Fibroblast of villous mesenchyme (primary cell): ENCODE measurements around the gene CLNK. TPM values are rescaled to one million over a fixed set of nuclear protein-coding genes. Genes with fewer than 3 reads are reported as not detected.

Source experiments
- DNase-seq: peaks from one replicate; pipeline ENCODE4 v3.0.0-alpha.2; 2010; ENCODE audit warnings: low read depth
- H3K4me3 ChIP-seq: 2 replicates; pipeline ENCODE4 v1.5.1; 2011; ENCODE audit warnings: low read depth, mild to moderate bottlenecking, low read length
- total RNA-seq: library from RNA; depleted of rRNA; stranded (reverse); fragments of >200 nt; gene quantifications from 2 replicates; pipeline ENCODE4 v1.2.3, GENCODE V29; 2012
- TF ChIP-seq, protein P1 (sequence below): IDR thresholded peaks from 2 replicates; pipeline ENCODE4 v1.5.1; 2012; ENCODE audit warnings: low read depth, mild to moderate bottlenecking, low read length; ENCODE audit not compliant: insufficient read depth

The CLNK gene
- total RNA-seq, 1 donor = not detected

DNA sequence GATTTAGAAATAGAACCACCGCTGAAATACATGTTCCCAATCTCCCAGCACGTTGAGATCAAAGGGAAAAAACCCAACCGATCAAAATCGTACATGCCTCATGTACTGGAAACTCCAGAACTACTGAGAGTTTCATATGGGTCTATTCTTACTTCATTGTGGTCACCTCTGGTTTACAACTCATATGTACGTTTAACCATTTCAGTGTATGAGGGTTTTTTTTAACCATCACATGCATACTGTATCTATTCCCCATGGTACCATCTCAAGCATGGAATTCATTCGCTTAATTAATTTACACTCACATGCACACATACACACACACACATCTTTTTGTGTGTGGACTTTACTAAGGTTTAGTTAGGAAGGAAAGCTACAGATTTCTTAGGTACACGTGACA lies 46.0 kb upstream of the CLNK start:
- DNase-seq = no peak
- H3K4me3 ChIP-seq = no peak overlapping the region
- TF ChIP-seq, protein P1, sequence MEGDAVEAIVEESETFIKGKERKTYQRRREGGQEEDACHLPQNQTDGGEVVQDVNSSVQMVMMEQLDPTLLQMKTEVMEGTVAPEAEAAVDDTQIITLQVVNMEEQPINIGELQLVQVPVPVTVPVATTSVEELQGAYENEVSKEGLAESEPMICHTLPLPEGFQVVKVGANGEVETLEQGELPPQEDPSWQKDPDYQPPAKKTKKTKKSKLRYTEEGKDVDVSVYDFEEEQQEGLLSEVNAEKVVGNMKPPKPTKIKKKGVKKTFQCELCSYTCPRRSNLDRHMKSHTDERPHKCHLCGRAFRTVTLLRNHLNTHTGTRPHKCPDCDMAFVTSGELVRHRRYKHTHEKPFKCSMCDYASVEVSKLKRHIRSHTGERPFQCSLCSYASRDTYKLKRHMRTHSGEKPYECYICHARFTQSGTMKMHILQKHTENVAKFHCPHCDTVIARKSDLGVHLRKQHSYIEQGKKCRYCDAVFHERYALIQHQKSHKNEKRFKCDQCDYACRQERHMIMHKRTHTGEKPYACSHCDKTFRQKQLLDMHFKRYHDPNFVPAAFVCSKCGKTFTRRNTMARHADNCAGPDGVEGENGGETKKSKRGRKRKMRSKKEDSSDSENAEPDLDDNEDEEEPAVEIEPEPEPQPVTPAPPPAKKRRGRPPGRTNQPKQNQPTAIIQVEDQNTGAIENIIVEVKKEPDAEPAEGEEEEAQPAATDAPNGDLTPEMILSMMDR = no peak

DNA sequence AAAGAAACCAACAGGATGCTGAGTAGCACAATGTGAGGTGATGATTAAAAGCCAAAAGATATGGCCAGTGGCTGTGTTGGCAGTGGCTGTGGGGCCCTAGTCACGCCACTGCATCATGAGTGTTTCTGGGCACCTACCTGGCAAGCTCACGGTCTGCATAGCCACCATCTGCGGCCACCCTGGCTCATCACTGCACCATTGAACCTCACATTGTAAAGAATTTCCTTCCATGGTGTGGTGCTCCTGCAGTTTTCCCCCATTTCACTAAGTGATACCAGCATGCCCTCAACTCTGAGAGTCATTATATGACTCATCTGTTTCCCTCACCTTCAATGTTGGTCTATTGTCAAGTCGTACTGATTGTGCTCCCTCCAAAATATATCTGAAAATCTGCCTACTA lies 45.5 kb upstream of the CLNK start:
- no peak for DNase-seq
- H3K4me3 ChIP-seq = no peak overlapping the region
- TF ChIP-seq, protein P1 = no peak

- no peak for DNase-seq
- H3K4me3 ChIP-seq = no peak overlapping the region
- TF ChIP-seq, protein P1 = no peak
These were observed 44.8 kb upstream of the CLNK start for GRCh38 chr4:10729366-10729765.

GRCh38 chr4:10728016-10728415 lies 43.4 kb upstream of the CLNK start:
- TF ChIP-seq, protein P1 = no peak
- DNase-seq = no peak
- H3K4me3 ChIP-seq = no peak overlapping the region

DNA sequence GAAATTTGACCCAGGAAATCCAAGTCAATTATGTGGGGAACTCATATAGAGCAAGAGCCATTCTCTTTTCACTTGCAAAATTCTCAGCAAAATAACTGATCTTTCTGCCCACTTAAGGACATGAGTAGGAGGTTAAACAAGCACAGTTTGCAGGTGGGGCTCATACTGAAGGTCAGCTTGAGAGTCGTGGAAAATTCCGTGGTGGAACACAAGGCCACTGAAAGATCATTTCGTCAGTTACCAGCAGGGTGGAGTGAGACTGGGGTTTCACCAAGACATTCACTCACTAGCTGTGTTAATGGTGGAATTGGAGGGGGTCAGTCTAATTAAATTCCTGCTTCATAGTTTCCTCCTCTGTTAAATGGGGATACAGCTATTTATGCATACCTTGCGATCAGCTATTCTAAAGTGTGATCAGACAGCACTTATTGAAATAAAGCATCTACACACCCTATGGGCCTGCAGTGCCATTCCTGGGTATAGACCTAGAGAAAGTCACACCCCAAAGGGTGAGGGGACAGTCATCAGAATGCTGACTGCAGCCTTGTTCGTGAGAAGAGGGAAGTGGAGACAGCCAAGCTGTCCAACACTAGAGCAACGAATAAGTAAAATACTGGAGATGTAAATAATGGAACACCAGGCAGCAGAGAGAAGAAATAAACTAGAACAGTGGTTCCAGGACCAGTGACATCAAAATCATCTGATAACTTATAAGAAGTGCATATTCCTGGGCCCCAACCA lies 42.7 kb upstream of the CLNK start:
- TF ChIP-seq, protein P1 = no peak
- no peak for DNase-seq
- H3K4me3 ChIP-seq = no peak overlapping the region

DNA sequence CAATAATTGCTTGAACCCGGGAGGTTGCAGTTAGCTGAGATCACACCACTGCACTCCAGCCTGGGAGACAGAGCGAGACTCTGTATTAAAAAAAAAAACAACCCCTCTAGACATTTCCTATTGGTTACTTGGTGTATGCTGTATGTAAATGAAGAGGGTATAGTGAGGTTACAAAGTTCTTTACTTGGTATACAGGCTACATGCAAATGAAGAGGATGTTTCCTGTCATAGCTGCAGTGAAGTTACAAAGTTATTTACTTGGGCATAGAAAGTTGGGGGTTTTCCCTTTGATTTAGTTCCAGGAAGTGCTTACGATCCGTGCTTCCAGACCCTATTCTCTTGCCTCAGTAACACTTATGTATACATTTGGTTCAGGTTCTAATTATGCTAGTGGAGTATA lies 38.4 kb upstream of the CLNK start:
- TF ChIP-seq, protein P1 = no peak
- H3K4me3 ChIP-seq = no peak overlapping the region
- DNase-seq = no peak

DNA sequence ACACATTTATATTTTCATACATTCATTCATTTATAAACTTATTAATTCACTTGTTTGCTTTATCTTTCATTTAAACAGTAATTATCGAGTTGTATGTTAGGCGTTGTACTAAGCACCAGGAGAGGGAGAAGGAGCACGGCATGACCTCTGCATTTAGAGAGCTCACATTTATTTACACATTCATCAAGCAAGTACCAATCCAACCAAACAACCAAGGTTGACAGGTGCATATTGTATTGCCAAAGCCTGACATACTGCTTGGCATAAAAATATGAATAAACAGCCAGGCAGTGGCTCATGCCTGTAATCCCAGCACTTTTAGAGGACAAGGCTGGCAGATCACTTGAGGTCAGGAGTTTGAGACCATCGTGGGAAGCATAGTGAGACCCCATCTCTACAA lies 37.0 kb upstream of the CLNK start:
- DNase-seq = no peak
- H3K4me3 ChIP-seq = no peak overlapping the region
- TF ChIP-seq, protein P1 = no peak
